Kidney glomerular epithelial cell (primary cell): ENCODE results near the gene RASGRP3.
A peak's percentile ranks its signal among the peaks of the same experiment; 100 is the strongest.

Experiments
- DNase-seq: peaks from one replicate; lab custom pipeline; 2025; lab: John Stamatoyannopoulos, UW

Gene RASGRP3

DNA sequence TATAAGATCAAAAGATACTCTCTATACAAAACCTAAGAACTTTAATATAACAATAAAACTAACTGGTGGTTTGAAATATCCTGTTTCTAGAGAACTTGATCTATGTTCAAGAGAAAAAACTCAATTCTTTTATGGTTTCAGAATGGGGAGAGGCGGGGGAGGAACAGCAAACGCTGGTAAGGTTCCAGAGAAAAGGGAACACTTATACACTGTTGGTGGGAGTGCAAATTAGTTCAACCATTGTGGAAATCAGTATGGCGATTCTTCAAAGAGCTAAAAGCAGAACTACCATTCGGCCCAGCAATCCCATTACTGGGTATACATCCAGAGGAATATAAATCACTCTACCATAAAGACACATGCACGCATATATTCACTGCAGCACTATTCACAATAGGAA is 105.4 kb downstream of the RASGRP3 start:
- no peak for DNase-seq

GRCh38 chr2:33583194-33583938 is 106.9 kb downstream of the RASGRP3 start:
- DNase-seq: peak; percentile 2

DNA sequence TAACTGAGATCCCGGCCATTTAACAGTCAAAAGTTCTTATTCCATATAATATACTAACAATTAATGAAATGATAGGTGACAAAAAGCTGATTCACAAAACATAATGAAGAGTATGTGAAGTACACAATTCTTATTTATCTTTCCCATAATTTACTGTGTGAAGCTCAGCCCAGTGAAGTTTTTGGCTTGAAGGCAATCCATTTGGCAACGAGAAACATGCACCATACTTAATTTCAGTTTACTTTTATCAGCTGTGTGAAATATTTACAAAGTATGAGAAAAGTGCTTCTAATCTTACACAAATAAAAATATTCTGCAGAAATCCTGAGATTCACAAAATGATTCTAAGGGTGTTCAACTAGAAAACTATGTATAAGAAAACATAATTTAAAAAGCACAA is 110.3 kb downstream of the RASGRP3 start:
- no peak for DNase-seq

GRCh38 chr2:33588232-33588631 is 111.8 kb downstream of the RASGRP3 start:
- no peak for DNase-seq

DNA sequence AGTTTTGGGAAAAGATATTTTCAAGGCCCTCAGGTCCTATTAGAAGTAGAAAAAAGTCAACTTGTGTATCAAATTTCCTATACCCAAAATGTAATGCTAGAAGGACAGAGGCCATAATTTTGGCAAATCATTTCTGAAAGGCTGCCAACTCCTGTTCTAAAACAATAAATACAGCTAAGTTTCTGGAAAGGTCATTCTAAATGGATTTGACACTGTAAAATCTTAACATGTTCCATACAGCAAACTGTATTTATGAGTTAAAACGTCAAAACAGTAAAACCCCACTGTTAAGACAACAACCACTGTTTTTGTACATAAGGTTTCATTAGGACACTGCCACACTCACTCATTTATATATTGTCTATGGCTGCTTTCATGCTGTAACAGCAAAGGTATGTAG is 113.0 kb downstream of the RASGRP3 start:
- DNase-seq: no peak

- no peak for DNase-seq
Observed at GRCh38 chr2:33595385-33595784, 118.9 kb downstream of the RASGRP3 start.

DNA sequence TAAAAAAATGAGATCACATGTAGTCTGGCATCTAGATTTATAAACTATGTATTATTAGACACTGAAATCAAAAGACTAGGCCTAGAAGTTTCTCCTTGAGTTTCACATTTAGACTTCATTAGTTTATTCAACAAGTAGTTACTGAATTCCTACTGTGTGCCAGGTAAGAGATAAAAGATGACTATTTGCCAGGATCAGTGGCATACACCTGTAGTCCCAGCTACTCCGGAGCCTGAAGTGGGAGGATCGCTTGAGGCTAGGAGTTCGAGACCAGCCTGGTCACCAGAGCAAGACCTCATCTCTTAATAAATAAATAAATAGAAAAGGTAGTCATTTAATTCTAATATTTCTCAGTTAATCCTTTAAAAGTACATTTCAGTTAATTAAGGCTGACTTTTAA is 120.6 kb downstream of the RASGRP3 start:
- no peak for DNase-seq

DNA sequence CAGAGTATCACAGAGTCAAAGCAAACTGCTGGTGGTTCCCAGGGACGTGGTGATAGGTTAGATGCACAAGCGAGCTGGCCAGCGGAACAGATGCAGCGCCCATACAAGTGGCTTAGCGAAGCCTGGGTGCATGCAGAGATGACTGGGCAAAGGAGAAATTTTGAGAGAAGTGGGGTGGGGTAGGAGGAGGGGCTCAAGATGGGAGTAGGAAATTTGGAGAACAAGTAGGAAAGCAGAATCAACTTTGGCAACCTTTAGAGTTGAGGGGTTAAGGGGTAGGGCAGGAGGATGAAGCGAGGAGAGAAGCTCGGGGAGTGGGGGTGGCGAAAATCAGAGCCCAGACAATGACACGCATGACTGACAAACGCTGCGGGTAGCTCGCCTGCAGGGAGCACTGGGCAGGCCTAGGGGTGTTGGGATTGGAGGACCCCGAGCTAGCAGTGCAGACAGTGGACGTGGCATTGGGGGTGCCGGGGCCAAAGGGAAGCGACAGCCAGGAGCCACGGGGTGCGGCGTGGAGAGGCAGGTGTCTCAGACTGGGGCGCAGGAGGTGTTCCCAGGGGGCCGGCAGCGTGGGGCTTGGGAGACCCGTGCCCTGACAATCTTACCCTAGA is 122.2 kb downstream of the RASGRP3 start:
- peak; percentile 43 for DNase-seq

DNA sequence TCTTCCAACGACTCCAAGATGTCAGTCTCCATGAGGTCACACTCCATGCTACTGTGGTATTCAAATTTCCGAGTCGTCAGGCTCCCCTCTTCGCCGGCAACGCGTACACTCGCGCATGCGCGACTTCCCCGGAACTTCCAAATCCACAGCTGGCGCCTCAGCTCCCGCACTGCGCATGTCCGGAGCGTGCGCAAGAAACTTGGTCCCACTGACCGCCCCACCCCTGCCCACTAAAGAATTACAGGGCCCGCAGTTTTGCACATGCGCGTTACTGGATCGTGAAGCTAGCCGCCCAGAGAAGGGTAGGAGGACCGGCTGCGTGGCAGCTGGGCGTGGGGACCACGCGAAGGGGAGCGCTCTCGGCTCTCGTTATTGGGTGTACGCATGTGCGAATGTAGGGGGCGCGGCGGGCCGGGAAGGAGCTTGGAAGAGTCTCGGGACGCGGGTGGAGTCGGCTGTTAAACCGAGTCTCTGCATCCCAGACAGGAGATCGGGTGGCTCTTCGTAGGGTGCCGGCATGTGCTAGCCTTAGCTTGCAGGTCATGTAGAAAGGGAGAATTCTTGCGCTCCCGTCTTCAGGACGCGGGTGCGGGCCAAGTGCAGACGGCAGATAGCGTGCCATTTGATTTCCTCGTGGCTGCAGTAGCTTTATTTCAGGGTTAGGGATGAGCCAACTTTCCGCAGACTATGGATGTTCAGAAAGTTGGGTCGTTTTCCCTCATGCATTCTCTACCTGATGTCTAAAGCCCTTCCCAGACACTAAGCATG is 122.9 kb downstream of the RASGRP3 start, which contains the start of gene FAM98A:
FAM98A (minus strand) TSS at position 125 of the 768 bp plus-strand sequence; CDS start at position 47, 78 bp downstream.
- peak; percentile 99 for DNase-seq

- no peak for DNase-seq
Observed at GRCh38 chr2:33599943-33600192, 123.4 kb downstream of the RASGRP3 start.

DNA sequence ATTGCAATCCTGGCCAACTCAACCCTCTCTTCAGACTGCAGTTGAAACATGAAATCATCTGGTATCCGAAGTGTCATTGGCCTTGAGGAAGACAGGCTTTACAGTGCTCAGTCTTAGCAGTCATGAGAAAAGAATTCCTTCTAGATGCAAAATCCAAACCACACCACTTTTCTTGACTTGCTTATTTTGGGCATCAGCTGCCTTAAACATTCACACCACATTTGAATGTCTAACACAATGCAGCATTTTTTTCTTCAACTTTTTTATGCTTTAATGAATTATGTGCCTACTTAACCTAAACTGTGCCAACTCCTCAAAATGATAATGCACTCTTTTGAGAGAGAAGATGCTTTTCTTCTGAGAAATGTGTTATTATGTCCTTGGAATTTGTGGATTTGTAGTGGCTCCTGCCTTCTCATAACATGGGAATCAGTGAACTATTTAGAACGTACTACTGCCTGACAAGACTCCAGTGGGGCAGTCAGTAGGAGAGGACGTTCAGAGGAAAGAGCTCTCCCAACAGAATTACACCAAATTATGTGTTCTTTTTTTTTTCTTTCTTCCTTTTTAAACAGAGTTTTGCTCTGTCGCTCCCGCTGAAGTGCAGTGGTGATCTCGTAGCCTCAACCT is 125.9 kb downstream of the RASGRP3 start:
- peak; percentile 10 for DNase-seq

DNA sequence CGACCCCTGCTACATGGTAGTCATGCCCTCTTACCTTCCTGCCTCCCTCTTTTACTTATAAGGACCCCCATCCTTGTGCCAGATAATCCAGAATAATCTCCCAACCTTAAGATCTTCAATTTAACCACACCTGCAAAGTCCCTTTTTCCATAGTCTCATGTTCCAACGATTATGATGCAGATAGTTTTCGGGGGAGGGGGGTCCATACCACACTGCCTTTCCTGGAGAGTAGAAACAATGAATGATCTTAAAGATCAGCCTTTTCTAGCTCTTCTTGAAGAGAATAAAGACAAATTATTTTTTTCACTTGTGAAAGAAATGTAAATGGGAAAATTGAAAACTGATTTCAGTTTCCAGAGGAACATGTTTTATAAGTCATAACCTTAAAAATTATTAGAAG is 127.0 kb downstream of the RASGRP3 start:
- DNase-seq: no peak

GRCh38 chr2:33605056-33605455 is 128.6 kb downstream of the RASGRP3 start:
- peak; percentile 65 for DNase-seq

GRCh38 chr2:33606100-33606499 is 129.7 kb downstream of the RASGRP3 start:
- peak; percentile 8 for DNase-seq

- no peak for DNase-seq
Observed at GRCh38 chr2:33606622-33607021, 130.2 kb downstream of the RASGRP3 start.

DNA sequence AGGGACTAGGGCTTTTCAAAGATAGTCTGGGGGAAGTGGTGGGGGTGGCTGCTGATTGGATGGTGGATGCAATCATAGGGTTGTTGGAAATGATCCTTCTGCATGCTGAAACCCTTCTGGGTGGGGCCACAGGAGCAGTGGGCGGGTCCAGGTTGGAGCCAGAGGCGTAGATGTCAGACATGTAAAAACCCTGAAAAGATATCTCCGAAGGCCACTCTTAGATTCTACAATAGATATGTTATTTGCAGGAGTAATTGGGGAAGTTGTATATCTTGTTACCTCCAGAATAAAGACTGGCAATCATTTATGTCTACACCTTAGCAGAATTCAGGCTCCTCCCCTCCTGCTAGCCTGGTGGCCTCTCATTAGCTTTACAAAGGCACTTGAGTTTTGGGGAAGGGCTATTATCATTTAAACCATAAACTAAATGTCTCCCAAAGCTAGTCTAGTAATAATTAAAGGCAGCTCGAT is 130.8 kb downstream of the RASGRP3 start:
- no peak for DNase-seq

GRCh38 chr2:33607905-33608304 is 131.5 kb downstream of the RASGRP3 start:
- DNase-seq: no peak

- no peak for DNase-seq
Observed at GRCh38 chr2:33614190-33614589, 137.7 kb downstream of the RASGRP3 start.
